HCT116 (cell line): Measurements from ENCODE around the gene GPATCH2L.

Source experiments
- EGR1 ChIP-seq: IDR thresholded peaks from 2 replicates; pipeline ENCODE4 v1.6.1; 2012; ENCODE audit warnings: low read depth
- EZH2 ChIP-seq: fragments of 200-600 bp; sonication (generic); IDR thresholded peaks from 2 replicates; pipeline ENCODE4 v1.6.1; 2017; ENCODE audit warnings: antibody characterized with exemption, mixed run types
- POLR2AphosphoS5 ChIP-seq: IDR thresholded peaks from 2 replicates; pipeline ENCODE4 v1.6.1; 2011; ENCODE audit warnings: mild to moderate bottlenecking, low read depth, low read length, moderate library complexity
- SIN3A ChIP-seq: IDR thresholded peaks from 2 replicates; pipeline ENCODE4 v1.6.1; 2012; ENCODE audit warnings: low read depth
- YY1 ChIP-seq: IDR thresholded peaks from 2 replicates; pipeline ENCODE4 v1.6.1; 2011; ENCODE audit warnings: low read length, low read depth, moderate library complexity, mild to moderate bottlenecking; ENCODE audit not compliant: insufficient replicate concordance; ENCODE audit errors: extremely low read depth
- ZNF274 ChIP-seq: fragments of 200-500 bp; sonication (Bioruptor generic); IDR thresholded peaks from 2 replicates; pipeline ENCODE4 v1.6.1; 2014; ENCODE audit warnings: mild to moderate bottlenecking, low read depth, low read length, inconsistent platforms
- TF ChIP-seq, protein P1 (sequence below): IDR thresholded peaks from 2 replicates; pipeline ENCODE4 v1.6.1; 2011; ENCODE audit warnings: mild to moderate bottlenecking, low read length, moderate library complexity; ENCODE audit not compliant: insufficient replicate concordance; ENCODE audit errors: extremely low read depth
- TF ChIP-seq, protein P2 (sequence below), 3 experiments: fragments of 200-600 bp in 1 of 3; sonication (generic) in 1 of 3; IDR thresholded peaks in 2 of 3; conservative IDR thresholded peaks in 1 of 3; 2 replicates each; pipeline ENCODE4 v1.5.1; 2012 to 2017; ENCODE audit warnings: low read depth in 2 of 3, low read length in 2 of 3, antibody characterized with exemption in 1 of 3, borderline replicate concordance in 1 of 3, control low read depth in 1 of 3, mild to moderate bottlenecking in 1 of 3, mixed read lengths in 1 of 3, mixed run types in 1 of 3, moderate library complexity in 1 of 3; ENCODE audit not compliant: insufficient read depth in 1 of 3

DNA sequence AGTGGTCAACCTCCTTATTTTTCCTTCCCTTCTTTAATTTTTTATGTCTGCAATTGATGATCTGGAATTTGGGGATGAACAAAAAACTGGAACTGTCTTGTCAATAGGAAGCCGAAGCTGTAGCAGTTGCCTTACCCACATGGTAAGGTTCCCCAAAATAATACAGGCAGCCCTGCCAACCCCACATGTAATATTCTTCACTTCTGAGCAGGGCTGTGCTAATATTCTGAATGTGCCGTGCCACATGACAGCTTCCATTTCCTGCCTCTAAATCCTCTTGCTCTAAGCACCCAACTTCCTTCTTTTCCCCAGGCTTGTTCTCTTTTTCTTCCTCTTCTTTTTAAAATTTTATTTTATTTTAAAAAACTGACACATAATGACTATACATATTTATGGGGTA, 39.6 kb downstream of the GPATCH2L start:
- TF ChIP-seq, protein P1, sequence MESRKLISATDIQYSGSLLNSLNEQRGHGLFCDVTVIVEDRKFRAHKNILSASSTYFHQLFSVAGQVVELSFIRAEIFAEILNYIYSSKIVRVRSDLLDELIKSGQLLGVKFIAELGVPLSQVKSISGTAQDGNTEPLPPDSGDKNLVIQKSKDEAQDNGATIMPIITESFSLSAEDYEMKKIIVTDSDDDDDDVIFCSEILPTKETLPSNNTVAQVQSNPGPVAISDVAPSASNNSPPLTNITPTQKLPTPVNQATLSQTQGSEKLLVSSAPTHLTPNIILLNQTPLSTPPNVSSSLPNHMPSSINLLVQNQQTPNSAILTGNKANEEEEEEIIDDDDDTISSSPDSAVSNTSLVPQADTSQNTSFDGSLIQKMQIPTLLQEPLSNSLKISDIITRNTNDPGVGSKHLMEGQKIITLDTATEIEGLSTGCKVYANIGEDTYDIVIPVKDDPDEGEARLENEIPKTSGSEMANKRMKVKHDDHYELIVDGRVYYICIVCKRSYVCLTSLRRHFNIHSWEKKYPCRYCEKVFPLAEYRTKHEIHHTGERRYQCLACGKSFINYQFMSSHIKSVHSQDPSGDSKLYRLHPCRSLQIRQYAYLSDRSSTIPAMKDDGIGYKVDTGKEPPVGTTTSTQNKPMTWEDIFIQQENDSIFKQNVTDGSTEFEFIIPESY: no peak
- TF ChIP-seq EGR1: no peak
- TF ChIP-seq EZH2: no peak
- TF ChIP-seq, protein P2, sequence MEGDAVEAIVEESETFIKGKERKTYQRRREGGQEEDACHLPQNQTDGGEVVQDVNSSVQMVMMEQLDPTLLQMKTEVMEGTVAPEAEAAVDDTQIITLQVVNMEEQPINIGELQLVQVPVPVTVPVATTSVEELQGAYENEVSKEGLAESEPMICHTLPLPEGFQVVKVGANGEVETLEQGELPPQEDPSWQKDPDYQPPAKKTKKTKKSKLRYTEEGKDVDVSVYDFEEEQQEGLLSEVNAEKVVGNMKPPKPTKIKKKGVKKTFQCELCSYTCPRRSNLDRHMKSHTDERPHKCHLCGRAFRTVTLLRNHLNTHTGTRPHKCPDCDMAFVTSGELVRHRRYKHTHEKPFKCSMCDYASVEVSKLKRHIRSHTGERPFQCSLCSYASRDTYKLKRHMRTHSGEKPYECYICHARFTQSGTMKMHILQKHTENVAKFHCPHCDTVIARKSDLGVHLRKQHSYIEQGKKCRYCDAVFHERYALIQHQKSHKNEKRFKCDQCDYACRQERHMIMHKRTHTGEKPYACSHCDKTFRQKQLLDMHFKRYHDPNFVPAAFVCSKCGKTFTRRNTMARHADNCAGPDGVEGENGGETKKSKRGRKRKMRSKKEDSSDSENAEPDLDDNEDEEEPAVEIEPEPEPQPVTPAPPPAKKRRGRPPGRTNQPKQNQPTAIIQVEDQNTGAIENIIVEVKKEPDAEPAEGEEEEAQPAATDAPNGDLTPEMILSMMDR (IDR thresholded peaks at IDR 0.05 in 2 of 3, conservative IDR thresholded peaks at IDR 0.05 in 1 of 3; ENCODE audit: borderline replicate concordance in 1 of 3, insufficient read depth in 1 of 3, low read depth in 2 of 3, low read length in 2 of 3): no peak
- TF ChIP-seq YY1: no peak
- no peak for TF ChIP-seq ZNF274
- no peak for TF ChIP-seq POLR2AphosphoS5
- TF ChIP-seq SIN3A: no peak
